Measurements from ENCODE around the gene PHAX.
"Not testable (repeated sequence)": the region's sequence is repeated elsewhere in the genome, so short reads cannot be mapped to it uniquely, and the experiment has no call there.

Gene PHAX, protein sequence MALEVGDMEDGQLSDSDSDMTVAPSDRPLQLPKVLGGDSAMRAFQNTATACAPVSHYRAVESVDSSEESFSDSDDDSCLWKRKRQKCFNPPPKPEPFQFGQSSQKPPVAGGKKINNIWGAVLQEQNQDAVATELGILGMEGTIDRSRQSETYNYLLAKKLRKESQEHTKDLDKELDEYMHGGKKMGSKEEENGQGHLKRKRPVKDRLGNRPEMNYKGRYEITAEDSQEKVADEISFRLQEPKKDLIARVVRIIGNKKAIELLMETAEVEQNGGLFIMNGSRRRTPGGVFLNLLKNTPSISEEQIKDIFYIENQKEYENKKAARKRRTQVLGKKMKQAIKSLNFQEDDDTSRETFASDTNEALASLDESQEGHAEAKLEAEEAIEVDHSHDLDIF

DNA sequence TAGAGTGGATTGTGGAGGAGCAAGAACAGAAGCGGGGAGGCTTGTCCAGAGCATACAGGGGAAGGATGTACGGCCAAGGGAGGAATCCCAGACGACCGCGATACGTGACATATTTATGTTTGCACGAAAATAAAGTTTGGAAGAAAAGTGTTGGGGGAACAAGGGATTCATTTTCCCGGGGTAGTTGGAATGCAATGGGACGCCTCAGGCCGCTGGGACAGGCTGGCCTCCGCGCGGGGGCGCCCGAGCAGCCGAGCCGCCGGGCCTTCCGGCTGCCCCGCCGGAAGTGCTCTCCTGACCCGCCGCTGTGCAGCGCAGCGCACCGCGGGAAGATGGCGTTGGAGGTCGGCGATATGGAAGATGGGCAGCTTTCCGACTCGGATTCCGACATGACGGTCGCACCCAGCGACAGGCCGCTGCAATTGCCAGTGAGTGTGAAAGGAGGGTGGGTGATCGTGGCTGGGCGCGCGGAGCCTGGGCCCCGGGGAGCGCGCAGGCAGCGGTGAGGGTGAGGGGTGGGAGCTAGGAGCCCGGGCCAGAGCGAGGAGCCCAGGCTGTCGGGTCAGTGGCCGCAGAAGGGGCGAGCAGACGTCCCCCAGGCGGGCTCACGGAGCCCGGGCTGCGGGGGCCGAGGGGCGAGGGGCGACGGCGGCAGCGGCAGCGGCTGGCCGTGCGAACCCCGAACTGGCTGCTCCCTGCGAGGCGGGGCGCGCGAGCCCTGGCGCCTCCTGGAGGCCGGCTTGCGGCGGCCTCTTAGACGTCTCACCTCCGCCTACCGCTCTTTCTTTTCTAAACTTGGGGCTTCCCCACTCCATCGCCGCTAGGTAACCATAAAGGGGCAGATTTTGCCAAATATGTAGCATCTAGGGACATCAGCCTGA lies at the start of gene PHAX:
Gene PHAX, plus strand, starts transcription at position 317 of the 881 bp plus-strand sequence. Its CDS starts 16 bp downstream, at position 333.
- DNase-seq (ENCODE audit: low spot score): peak; percentile 79

DNA sequence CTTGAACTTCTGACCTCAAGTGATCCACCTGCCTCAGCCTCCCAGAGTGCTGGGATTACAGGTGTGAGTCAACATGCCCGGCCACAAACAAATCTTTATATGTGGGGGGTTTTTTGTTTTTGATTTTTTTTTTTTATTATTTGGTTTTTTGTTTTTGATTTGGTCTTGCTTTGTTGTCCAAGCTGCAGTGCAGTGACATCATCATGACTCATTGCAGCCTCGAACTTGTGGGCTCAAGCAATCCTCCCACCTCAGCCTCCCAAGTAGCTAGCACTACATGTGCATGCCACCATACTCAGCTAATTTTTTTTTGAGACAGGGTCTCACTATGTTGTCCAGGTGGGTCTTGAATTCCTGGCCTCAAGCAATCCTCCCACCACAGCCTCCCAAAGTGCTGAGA lies 48.1 kb upstream of the PHAX start:
- DNase-seq (ENCODE audit: low spot score): no peak

DNA sequence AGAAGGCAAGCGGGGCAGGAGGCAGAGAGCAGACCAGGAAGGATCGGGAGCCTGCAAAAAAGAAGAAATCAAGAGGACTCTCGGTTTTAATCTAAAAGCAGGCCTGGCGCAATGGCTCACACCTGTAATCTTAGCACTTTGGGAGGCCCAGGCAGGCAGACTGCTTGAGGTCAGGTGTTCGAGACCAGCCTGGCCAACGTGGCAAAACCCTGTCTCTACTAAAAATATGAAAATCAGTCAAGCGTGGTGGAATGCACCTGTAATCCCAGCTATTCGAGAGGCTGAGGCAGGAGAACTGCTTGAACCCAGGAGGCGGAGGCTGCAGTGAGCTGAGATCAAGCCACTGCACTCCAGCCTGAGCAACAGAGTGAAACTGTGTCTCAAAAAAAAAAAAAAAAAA lies 45.6 kb upstream of the PHAX start:
- not testable (repeated sequence) for DNase-seq (ENCODE audit: low spot score)

DNA sequence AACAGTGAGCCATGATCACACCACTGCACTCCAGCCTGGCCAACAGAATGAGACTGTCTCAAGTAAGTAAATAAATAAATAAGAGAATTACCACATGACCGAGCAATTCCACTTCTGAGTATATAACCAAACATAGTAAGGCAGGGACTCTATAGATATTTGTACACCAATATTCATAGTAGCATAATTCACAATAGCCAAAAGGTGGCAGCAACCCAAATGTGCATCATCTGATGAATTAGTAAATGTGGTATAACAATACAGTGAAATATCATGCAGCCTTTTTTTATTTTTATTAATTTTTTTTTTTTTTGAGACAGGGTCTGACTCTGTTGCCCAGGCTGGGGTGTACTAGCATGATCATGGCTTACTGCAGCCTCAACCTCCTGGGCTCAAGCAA lies 38.8 kb upstream of the PHAX start:
- no peak for DNase-seq (ENCODE audit: low spot score)

- DNase-seq (ENCODE audit: low spot score): no peak
Observed at GRCh38 chr5:126562823-126563222, 37.9 kb upstream of the PHAX start.

DNA sequence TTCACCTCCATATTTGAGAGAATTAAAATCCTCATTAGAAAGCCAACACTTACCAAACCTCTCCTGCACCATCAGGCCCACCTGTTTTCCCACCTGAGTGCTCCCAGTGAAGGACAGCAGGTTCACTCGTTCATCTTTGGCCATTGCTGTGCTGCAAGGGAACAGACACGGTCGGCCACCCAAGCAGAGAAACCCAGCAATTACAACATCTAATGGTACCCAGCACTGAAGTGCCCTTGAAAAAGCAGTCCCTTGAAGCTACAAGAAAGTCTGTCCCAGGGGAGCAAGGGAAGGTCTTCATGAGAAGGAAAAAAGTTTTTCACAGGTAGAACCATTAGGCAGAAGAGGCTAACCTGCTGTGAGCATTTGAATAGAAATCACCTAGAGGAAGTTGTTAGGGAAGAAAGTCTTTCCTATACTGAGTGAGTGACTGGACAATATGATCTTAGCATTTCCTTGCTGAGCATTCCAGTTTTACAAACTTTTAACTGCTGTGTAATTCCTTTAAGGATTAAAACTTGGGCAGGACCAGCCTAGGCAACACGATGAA lies 32.5 kb upstream of the PHAX start:
- DNase-seq (ENCODE audit: low spot score): no peak

DNA sequence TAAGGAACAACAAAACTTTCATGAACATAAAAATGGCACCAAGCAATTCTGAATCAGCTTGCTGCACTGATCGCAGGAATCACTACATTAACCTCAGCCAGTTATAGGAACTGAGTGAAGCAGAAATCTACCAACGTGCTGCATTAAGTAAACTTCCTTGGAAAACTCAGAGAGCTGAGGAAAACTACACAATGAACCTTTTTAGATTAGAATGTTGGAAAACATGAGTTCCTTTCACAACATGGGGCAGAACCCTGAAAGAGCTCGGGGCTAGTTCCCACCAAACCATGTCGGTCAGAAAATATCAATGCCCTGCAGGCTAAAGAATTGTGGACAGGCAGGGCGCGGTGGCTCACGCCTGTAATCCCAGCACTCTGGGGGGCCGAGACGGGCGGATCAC lies 25.1 kb upstream of the PHAX start:
- no peak for DNase-seq (ENCODE audit: low spot score)

DNA sequence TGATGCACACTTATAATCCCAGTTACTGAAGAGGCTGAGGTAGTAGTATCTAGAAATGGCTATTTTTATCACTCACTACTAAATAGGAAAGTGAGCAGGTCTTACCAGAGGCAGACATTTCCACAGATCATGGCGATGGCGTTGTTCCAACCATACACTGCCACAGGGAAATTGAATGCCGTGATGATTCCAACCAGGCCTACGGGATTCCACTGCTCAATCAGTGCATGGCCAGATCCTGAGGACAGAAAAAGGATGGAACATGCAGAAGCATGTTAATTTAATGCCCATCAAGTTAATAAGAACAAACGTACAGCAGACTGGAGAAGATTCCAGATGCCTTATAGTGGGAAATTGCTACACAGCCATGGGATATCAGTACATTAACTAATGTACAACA lies 23.8 kb upstream of the PHAX start:
- DNase-seq (ENCODE audit: low spot score): no peak

DNA sequence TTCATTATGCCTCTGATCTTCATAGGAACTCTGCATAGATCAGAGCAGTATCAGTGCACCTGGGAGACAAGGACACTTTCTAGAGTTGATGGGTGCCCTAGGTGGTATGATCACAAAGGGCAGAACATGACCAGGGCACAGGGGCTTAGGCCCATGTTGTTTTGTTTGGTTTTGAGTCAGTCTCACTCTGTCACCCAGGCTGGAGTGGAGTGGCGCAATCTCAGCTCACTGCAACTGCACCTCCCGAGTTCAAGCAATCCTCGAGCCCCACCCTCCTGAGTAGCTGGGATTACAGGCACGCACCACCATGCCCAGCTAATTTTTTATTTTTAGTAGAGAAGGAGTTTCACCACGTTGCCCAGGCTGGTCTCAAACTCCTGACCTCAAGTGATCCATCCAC lies 23.3 kb upstream of the PHAX start:
- DNase-seq (ENCODE audit: low spot score): no peak

- DNase-seq (ENCODE audit: low spot score): no peak
Observed at GRCh38 chr5:126579716-126580115, 21.0 kb upstream of the PHAX start.

DNA sequence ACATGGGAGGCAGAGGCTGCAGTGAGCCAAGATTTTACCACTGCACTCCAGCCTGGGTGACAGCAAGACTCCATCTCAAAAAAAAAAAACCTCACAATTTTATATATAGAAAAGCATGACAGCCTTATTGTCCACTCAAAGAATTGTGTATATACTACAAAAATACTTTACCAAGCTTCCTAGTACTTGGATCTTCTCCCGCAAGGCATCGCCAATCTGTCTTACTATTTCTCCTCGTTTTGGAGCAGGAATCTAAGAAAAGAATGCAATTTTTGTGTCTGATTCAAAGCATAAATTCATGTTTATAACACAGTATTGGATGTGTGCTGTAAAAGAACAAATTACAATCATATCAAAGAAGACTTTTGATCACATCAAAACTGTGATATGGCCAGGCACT lies 17.0 kb upstream of the PHAX start:
- no peak for DNase-seq (ENCODE audit: low spot score)

DNA sequence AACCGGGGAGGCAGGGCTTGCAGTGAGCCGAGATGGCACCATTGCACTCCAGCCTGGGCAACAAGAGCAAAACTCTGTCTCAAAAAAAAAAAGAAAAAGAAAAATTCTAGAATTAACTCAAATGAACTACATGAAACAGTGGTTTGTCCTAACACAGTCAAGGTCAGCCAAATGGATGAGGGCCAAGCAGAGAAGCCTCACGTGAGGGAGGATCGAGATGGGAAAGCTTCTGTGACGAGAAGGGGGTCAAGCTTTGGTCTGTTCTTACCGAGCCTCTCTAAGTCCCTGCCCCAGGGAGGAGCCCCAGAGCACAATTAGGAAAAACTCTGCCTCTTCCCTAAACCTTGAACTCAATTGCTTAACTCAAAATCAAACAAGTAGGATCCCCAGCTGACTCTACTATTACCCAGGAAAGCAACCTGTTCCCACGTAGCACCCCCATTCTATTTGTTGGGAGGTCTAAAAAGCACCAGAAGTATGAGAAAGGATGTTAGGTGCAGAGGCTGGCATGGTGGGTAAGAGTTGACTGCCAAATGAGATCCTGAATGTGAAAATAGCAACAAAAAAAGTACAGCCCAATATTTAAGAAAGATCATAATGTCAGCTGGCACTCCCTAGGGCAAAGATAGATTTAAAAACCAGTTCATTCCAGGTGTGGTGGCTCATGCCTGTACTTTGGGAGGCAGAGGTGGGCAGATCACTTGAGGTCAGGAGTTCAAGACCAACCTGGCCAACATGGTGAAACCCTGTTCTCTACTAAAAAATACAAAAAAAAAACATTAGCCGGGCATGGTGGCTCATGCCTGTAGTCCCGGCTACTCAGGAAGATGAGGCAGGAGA lies 13.0 kb upstream of the PHAX start:
- DNase-seq (ENCODE audit: low spot score): no peak

- DNase-seq (ENCODE audit: low spot score): no peak
Observed at GRCh38 chr5:126589536-126590297, 11.0 kb upstream of the PHAX start.

DNA sequence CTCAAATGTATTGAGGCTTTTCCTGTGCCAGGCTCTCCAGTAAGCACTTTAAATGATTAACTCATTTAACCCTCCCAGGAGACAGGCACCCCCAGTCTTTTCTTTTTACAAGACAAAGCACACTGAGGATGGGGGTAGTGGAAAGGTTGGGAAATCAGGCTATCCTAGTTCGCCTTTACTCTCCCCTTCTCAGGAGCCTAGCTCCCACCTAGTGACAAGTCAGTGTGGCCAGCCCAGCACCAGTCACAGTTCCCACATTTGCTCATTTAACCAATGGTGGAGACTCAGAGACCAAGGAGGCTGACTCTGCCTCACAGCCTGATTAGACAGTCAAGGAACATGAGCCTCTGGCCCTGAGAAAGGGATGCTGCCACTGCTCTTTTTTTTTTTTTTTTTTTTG lies 9.2 kb upstream of the PHAX start:
- no peak for DNase-seq (ENCODE audit: low spot score)

DNA sequence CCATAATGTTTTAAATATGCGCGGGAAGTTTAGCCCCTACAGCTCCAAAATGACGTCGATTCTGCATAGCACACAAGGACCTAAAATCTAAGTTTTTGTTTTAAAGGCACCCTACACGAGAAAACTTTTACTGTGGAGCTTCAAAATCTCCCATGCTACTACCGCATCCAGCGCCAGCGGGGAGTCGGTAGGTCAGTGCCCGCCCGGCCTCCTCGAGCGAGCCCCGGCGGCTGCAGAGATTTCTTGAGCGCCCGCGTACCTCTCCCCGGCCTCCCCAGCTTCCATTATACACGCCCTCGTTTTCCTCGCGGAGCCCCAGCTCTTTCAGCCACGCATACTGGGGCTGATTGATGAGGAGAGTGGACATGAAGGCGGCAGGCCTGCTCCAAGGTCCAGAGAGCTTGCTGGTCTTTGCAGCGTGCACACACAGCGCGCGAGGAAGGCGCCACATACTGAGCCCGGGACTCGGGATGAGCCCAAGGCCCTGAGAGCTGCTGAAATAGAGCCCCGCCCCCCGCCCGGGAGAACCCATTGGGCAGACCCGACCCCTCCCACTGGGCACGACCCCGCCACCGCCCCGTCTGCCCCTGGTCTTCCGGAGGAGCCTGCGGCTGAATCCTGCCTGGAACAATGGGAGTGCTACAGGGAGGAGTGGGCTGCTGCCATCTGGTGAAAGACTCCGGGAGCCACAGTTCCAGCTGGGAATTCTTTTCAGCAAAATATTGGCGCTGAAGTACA lies 5.8 kb upstream of the PHAX start, which contains the start of gene ALDH7A1:
Gene ALDH7A1, minus strand, starts transcription at position 472 of the 738 bp plus-strand sequence. Its CDS starts 21 bp downstream, at position 451.
- no peak for DNase-seq (ENCODE audit: low spot score)

- no peak for DNase-seq (ENCODE audit: low spot score)
Observed at GRCh38 chr5:126595486-126596083, 5.2 kb upstream of the PHAX start.

DNA sequence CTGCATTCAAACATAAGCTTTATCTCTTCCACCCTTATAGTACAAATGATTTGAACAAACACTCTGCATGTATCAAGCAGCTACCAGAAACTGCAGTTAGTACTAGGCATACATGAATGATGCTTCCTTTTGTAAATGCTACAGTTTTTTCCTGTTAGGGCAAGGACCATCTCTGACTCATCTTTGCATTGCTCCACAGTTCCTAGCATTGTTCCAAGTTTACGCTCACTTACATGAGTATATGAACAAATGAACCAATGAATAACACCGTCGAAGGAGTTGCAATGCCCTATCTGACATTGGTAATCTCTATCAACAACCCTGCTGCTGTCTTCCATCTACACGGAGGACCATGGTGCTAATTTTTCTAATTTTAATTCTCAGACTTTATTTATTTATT lies 3.6 kb upstream of the PHAX start:
- no peak for DNase-seq (ENCODE audit: low spot score)

- DNase-seq (ENCODE audit: low spot score): no peak
Observed at GRCh38 chr5:126599499-126599898, 1.2 kb upstream of the PHAX start.

GRCh38 chr5:126599971-126600630 lies 646 bp upstream of the PHAX start:
- not testable (repeated sequence) for DNase-seq (ENCODE audit: low spot score)
